ENCODE measurements around the gene CEP20. TPM values are rescaled to one million over a fixed set of nuclear protein-coding genes. Genes with fewer than 3 reads are reported as not detected.

Gene CEP20
- polyA plus RNA-seq, 5 donors, result 32.7 to 46.3 (median 41.4) TPM

DNA sequence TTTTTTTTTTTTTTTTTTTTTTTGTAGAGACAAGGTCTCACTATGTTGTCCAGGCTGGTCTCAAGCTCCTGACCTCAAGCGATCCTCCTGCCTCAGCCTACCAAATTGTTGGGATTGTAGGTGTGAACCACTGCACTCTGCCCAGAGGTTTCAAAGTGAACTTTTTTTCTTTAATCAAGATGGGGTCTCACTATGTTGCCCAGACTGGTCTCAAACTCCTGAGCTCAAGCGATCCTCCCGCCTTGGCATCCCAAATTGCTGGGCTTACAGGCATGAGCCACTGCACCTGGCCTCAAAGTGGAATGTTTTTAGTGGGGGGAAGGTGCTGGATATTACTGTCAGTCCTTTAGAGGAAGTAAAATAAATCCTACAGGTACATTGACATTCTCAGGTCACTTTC, 12.0 kb upstream of the CEP20 start:
- no peak for DNase-seq

DNA sequence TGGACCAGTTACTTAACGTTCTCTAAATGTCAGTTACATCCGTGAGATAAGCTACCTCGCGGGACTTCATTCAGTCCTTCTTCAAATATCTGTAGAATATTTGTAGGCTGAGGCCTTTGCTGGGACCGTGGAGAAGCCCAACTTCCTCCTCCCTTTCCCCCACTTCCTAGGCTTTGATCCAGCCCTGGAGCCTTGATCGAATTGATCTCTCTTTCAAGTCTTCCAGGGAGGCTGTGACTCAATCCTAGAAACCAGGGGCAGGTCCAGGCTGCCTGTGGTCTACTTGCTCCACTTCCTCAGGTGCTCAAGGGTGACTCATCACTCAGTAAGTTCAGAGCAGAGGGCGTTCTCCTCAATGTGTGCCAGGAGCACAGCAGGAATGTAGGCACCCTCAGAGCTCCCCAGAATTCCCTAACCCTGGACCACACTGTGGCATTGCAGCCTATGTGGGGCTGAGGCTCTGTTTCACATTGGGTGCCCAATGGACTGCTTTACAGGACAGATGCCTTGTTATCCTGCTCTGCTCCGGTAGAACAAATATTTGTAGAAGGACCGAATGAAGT, 11.2 kb upstream of the CEP20 start:
- DNase-seq, result no peak

DNA sequence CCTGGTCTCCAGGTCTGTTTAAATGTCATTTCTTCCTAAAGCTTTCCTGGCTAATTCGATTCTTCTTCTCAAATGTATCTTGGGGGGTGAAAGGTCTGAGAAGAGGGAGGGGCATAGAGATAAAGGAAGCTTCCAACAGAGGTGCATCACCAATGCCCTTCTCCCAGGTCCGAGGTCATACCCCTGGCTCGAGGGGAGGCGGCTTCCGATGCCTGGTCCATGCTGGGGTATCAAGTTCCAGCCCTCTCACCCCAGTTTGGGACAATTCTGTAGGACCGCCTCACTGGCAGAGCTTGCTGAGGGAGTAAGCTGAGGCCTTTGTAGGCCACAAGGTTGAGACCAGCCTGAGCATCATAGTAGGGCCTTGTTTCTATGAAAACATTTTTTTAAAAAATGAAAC, 10.3 kb upstream of the CEP20 start:
- no peak for DNase-seq

DNA sequence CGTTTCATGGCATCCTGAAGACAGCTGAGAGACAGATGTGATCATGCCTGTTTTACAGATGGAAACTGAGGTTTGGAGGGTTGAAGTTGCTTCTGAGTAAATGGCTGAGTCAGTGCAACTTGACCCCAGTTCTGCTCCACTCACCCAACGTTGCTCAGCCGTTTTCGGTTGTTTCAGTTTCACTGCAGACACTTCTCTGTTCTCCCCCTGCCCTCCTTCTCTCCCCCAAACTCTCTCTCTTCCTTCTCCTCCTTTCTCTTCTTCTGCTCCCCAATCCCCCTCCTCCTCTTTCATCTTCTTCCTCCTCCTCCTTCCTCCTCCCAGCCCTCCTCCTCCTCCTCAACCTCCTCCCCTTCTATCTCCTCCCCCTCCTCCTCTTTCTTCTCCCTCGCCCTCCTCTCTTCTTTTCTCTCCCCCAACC, 9.4 kb upstream of the CEP20 start:
- DNase-seq, result no peak

DNA sequence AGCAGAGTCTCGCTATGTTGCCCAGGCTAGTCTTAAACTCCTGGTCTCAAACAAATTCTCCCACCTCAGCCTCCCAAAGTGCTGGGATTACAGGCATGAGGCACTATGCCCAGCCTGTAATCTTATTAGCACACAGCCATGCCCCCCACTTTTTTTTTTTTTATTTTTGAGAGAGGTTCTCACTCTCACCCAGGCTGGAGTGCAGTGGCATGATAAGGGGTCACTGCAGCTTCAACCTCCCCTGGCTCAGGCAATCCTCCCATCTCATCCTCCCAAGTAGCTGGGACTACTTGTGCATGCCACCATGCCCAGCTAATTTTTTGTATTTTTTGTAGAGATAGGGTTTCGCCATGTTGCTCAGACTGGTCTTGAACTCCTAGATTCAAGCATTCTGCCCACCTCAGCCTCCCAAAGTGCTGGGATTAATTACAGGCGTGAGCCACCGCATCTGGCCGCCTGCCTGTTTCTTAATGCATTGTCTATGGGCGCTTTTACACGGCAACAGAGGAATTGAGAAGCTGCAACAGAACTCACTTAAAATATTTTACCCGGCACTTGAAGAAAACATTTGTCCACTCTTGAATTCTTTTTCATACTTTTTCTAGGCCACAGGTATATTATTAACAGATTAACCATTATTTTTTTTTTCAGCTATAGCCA, 8.8 kb upstream of the CEP20 start:
- no peak for DNase-seq

DNA sequence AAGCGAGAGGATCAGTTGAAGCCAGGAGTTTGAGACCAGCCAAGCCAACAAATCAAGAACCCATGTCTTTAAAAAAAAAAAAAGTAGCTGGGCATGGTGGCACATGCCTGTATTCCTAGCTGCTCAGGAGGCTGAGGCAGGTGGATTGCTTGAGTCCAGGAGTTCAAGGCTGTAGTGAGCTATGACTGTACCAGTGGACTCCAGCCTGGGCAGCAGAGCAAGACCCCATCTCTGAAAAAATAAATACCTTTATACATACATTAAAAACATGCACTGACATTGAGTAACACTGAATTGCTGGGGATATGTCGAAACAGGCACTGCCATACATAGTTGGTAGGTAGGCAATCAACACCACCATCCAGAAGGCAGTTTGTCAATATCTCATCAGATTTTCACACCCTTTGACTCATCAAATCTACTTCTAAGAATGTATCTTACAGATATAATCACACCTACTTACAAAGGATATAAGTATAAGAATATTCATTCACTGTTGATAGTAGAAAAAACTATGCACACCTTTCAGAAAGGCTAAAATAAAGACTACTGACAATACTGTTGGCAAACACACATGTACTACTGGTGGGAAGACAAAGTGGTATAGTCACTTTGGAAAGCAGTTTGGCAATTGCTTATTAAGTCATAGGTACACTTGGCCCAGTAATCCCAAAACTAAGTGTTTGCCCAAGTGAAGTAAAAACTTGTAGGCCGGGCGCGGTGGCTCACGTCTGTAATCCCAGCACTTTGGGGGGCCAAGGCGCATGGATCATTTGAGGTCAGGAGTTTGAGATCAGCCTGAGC, 6.4 kb upstream of the CEP20 start:
- no peak for DNase-seq

DNA sequence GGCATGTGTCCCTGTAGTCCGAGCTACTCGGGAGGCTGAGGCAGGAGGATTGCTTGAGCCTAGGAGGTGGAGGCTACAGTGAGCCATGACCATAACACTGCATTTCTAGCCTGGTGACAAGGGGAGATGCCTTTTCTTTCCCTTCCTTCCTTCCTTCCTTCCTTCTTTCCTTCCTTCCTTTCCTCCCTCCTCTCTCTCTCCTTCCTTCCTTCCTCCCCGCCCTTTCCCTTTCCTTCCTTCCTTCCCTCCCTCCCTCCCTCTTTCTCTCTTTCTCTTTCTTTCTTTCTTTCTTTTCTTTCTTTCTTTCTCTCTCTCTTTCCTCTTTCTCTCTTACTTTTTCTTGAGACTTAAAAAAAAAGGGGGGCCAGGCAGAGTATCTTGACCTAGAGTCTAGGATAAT, 3.1 kb upstream of the CEP20 start:
- DNase-seq, result no peak

DNA sequence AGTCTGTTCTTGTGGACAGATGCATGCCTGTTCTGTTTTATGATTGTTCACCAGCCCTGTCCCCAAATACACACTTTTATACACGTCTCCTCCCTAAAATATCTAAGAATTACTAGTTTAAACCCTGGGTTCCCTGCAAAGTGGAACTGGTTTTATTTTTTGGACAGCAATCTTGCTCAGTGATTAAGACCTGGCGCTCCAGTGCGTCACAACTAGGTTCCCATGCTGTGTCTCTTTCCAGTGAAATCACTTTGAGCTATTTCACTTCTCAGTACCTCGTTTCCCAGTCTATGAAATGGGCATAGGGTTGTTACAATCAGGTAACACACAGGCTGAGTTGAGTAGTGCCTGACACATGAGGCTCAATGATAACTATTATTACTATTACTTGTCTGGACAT, 1.1 kb downstream of the CEP20 start:
- no peak for DNase-seq

DNA sequence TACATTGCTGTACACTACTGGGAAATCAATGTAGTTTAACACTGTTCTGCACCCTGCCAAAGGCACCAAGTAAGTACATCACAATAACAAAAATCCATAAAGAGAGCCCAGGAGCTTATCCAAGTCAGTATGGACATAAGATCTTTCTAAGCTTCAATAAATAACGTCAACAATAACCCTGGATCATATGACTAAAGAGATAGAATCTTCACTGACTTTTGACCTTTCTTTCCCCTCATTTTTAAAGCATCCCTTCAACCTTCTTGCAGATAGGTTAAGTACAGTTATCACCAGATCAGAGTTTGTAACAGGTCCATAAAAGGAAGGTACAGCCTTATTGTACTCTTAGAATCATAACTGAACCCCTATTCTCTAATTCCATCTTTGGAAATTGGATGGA, 2.3 kb downstream of the CEP20 start:
- no peak for DNase-seq

DNA sequence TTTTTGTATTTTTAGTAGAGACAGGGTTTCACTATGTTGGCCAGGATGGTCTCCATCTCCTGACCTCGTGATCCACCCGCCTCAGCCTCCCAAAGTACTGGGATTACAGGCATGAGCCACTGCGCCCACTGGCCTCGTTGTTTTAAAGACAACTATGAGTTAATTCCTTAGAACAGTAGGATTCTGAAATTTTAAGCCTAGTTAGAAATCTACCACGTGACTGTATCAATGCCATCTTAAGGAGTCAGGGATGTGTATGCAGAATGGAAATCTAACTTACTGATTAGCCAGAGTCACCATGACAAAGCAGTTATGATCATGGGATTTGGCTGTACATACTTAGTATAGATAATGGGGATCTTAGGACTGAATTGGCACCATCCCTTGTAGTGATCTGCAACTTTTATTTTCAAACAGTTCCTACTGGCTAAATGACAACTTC, 2.8 kb downstream of the CEP20 start:
- no peak for DNase-seq

DNA sequence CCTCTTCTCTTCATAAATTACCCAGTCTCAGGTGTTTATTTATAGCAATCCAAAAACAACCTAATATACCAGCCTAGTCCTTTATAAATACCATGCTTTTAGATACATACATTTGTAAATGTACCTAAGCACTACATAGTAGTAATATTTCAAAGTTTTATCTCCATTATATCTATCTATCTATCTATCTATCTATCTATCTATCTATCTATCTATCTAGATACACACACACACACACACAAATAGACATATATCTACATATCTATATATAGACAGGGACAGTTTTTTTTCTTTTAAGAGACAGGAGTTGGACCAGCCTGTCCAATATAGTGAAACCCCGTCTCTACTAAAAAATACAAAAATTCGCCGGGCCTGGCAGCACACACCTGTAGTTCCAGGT, 5.8 kb downstream of the CEP20 start:
- no peak for DNase-seq

DNA sequence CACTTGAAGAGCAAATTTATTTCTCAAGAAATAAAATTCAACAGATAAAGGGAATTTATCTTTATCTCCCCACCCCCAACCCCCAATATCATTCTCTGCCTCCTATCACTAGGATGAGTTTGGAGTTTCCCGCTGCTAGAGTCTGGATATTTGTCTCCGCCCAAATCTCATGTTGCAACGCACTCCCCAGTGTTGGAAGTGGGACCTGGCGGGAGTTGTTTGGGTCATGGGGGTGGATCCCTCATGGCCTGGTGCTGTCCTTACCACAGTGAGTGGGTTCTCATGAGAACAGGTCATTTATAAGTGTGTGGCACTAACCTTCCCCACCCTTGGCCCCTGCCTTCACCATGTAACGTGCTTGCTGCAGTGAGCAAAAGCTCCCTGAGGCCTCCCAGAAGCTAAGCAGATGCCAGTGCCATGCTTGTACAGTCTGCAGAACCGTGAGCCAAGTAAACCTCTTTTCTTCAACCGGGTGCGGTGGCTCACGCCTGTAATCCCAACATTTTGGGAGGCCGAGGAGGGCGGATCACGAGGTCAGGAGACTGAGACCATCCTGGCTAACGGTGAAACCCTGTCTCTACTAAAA, 6.5 kb downstream of the CEP20 start:
- no peak for DNase-seq

DNA sequence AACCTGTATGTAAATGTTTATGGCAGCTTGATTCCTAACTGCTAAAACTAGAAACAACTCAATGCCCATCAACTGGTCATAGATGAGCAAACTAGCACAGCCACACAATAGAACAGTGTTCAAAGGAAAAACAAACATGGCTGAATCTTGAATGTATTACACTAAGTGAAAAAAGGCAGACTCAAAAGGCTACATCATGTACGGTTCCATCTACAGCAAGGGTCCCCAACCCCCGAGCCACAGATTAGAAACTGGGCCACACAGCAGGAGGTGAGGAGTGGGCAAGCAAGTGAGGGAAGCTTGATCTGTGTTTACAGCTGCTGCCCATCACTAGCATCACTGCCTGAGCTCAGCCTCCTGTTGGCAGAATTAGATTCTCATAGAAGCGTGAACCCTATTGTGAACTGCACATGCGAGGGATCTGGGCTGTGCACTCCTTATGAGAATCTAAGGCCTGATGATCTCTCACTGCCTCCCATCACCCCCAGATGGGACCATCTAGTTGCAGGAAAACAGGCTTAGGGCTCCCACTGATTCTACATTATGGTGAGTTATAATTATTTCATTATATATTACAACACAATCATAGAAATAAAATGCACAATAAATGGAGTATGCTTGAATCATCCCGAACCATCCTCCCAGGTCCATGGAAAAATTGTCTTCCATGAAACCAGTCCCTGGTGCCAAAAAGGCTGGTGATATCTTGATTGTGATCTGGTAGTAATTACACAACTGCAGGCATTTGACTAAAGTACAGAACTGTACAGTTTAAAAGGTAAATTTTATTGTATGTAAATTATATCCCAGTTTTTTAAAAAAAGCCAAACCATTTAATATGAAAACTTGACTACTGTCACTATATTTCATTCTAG, 7.7 kb downstream of the CEP20 start:
- no peak for DNase-seq

DNA sequence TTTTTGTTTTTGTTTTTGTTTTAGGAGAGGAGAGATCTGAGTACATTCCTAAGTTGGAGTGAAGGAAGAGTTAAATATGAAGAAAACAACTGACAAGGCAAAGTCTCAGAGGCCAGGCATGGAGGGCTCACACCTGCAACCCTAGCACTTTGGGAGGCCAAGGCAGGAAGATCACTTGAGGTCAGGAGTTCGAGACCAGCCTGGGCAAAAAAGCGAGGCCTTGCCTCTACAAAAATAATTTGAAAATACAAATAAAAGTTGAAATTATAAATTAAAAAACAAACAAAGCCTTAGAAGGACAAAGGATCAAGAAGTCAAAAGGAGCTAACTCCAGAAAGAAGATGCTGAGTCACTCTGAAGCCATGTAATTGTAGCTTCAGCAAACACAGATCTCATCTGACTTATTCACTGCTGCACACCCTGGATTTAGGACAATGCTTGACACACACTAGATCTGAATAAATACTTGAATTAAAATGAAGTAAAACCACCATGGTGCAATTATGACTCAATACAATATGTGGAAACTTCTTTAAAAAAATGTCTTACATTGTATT, 9.1 kb downstream of the CEP20 start:
- no peak for DNase-seq

DNA sequence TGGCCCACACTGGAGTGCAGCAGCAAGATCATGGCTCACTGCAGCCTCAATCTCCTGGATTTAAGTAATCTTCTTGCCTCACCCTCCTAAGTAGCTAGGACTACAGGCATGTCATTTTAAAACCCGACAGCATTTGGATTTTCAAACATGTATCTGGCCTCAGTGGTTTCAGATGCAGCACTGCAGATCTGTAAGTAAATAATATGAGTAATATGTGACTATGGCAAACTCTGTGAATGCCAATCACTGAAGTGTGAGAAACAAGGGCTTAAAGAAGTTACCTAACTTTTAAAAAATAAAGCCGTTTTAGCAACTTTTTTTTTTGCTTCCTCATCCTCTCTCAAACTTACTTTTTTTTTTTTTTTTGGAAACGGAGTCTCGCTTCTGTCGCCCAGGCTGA, 11.9 kb downstream of the CEP20 start:
- no peak for DNase-seq

DNA sequence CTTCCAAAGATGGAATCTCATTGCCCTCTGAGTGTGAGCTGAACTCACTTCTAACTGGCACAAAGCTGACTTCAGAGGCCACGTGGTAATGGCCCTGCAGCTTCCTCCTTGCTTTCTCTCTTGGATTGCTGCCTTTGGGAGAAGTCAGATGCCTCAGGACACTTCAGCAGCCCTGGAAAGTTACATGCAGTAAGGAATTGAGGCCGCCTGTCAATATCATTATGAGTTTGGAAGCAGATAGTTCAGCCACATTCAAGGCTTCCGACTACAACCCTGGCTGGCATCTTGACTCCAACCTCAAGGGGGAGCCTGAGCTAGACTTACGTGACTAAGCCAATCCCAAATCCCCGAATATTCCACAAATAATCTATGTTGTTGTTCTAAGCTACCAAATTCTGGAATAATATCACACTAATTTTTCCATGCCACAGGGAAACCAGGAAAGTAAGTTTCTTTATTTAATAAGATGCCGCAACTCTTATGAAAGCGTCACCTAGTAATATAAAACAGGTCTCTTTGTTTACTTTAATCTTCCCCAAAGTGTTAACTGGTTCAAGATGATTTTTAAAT, 13.6 kb downstream of the CEP20 start:
- peak; percentile 18 to 27 for DNase-seq

DNA sequence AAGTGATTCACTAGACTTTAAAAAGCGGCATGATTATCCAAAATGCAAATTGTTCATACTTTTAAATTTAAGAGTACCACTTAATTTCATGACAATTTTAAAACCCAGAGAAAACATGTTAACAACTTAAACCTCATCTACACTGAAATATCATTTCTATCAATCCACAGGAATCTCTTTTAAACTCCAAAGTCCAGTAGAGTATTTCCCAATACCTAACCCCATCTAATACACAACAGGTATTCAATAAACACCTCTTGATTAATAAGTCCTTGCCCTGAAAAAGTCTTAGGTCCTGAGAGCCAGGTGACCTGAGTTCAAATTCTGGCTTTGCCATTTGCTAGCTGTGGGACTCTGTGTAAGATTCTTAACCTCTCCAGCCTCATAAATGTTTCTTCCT, 14.7 kb downstream of the CEP20 start:
- no peak for DNase-seq

DNA sequence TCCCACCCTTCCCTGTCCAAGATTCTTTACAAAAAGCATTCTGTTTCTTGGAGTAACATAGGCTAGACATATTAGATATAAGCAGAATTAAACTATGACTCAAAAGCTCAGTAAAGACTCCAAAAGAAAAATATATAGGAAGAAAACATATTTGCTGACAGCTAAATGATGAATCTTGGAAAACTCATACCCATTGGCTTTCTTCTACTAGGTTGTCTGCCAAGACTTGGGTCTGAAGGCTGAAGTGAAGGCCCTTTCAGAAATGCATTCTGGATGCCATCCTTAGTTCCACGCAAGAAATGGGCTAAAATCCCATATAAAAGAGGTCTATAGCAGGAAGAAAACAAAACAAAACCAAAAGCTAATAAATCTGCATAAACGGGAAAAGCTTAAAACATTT, 15.1 kb downstream of the CEP20 start:
- no peak for DNase-seq

DNA sequence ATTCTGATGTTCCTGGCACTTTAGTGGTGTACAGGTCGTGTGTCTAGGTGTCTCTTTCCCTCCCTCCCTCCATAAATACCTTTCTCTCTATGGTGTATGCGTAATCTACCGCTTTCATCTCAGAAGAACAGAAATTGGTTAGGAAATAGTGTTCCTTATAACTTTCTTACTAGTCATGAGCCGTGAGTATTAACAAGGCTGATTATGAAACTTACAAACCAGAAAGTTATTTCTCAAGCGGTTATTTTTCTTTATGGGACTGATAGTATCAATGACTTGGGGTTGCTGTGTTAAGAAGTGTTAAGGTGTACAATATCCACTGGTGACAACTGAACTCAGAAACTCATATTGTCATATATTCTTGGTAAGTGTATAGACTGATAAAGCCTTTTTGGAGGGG, 18.4 kb downstream of the CEP20 start:
- no peak for DNase-seq

DNA sequence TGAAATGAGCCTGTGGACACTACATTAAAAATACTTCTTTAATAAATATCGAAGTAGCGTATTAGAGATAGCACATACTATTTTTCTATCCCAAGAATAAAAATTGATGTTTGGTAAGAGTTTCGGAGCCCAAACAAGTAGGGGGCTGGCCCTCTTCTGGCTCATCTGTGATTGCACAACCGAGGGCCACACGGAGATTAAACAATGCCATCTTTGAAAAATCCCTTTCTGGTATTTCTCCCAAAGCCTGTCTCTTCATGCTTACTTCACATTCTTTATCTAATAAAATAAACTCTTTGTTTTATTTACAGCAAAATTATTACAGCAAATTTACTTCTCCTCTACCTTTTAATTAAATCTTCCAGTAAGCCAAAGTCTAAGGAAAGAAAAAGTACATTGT, 22.0 kb downstream of the CEP20 start:
- DNase-seq, result no peak

DNA sequence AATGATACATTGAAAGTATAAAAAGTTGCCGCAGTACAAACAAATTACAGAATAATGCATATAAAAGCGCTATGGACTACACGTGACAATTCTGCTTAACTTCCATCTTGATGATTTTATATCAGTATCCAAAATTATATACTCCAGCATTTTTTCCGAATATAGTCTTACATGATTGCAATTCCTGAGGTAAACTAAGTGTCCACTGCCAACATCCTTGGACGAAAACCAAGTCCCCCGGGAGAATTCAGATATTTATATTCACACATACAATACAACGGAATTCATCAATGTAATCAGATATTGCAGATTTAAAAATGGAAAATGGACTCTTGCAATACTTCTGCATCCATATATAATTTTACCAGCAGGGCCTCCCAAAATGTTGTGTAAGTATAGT, 22.7 kb downstream of the CEP20 start:
- no peak for DNase-seq

All from right lung (tissue), 5 donors.